Fibroblast of lung (primary cell): ENCODE measurements around the gene BABAM2. TPM values are rescaled to one million over a fixed set of nuclear protein-coding genes. Genes with fewer than 3 reads are reported as not detected.

Source experiments
- DNase-seq, 2 donors: peaks; one replicate each; pipeline versions ENCODE4 v3.0.0 to v3.0.0-alpha.2; 2010; ENCODE audit warnings: low read depth in 2 of 2
- H2AFZ ChIP-seq: 2 replicates; pipeline ENCODE4 v1.5.1; 2012; ENCODE audit warnings: low read length, control low read depth, inconsistent platforms
- H3K27ac ChIP-seq: 2 replicates; pipeline ENCODE4 v1.5.1; 2011; ENCODE audit warnings: low read length, control low read depth; ENCODE audit not compliant: insufficient read depth
- H3K27me3 ChIP-seq: 2 replicates; pipeline ENCODE4 v1.5.1; 2011; ENCODE audit warnings: mild to moderate bottlenecking, low read length; ENCODE audit not compliant: control insufficient read depth, insufficient read depth
- H3K36me3 ChIP-seq: 2 replicates; pipeline ENCODE4 v1.5.1; 2011; ENCODE audit warnings: low read length; ENCODE audit not compliant: control insufficient read depth, insufficient read depth
- H3K4me1 ChIP-seq: 2 replicates; pipeline ENCODE4 v1.5.1; 2011; ENCODE audit warnings: low read length; ENCODE audit not compliant: control insufficient read depth, insufficient read depth; ENCODE audit errors: extremely low read depth
- H3K4me2 ChIP-seq: 2 replicates; pipeline ENCODE4 v1.5.1; 2011; ENCODE audit warnings: low read length, control low read depth; ENCODE audit not compliant: insufficient read depth; ENCODE audit errors: extremely low read depth
- H3K4me3 ChIP-seq, 4 experiments: fragments of 200-600 bp in 1 of 4; sonication (generic) in 1 of 4; replicated peaks in 1 of 4; 2 replicates each; pipeline ENCODE4 v1.5.1; 2011 to 2016; ENCODE audit warnings: low read length in 4 of 4, low read depth in 3 of 4, mild to moderate bottlenecking in 3 of 4, control low read depth in 2 of 4, inconsistent platforms in 1 of 4, mixed read lengths in 1 of 4; ENCODE audit not compliant: insufficient read depth in 1 of 4; ENCODE audit errors: control extremely low read depth in 1 of 4
- H3K79me2 ChIP-seq: 2 replicates; pipeline ENCODE4 v1.5.1; 2012; ENCODE audit warnings: mild to moderate bottlenecking, low read length, inconsistent platforms; ENCODE audit not compliant: control insufficient read depth, insufficient read depth
- H3K9ac ChIP-seq: 2 replicates; pipeline ENCODE4 v1.5.1; 2011; ENCODE audit warnings: mild to moderate bottlenecking, low read length, control low read depth; ENCODE audit not compliant: insufficient read depth
- H3K9me3 ChIP-seq: 2 replicates; pipeline ENCODE4 v1.5.1; 2012; ENCODE audit warnings: low read depth, low read length; ENCODE audit not compliant: control insufficient read depth, insufficient read depth
- H4K20me1 ChIP-seq: 2 replicates; pipeline ENCODE4 v1.5.1; 2011; ENCODE audit warnings: low read length; ENCODE audit not compliant: control insufficient read depth, insufficient read depth; ENCODE audit errors: extremely low read depth
- EZH2 ChIP-seq: IDR thresholded peaks from 2 replicates; pipeline ENCODE4 v1.5.1; 2012; ENCODE audit warnings: low read length, control low read depth, mild to moderate bottlenecking; ENCODE audit errors: missing control alignments
- polyA plus RNA-seq, 2 donors: library from polyadenylated mRNA; depleted of rRNA in 1 of 2; stranded (reverse) in 1 of 2; unstranded in 1 of 2; fragments of >200 nt; gene quantifications; 2 replicates each; pipeline ENCODE4 v1.2.1, GENCODE V29; 2011 to 2012; ENCODE audit warnings: missing spikeins in 1 of 2
- total RNA-seq: library from RNA; depleted of rRNA; stranded (reverse); fragments of >200 nt; gene quantifications from 2 replicates; pipeline ENCODE4 v1.2.1, GENCODE V29; 2014
- TF ChIP-seq, protein P1 (sequence below), 2 donors: IDR thresholded peaks in 1 of 2; conservative IDR thresholded peaks in 1 of 2; 1 replicate in 1 of 2; 2 replicates in 1 of 2; pipeline ENCODE4 v1.5.1; 2011 to 2012; ENCODE audit warnings: low read length in 2 of 2, control low read depth in 1 of 2, inconsistent platforms in 1 of 2, low read depth in 1 of 2, mild to moderate bottlenecking in 1 of 2

The BABAM2 gene
- total and polyA plus RNA-seq, 2 donors (not counting 1 experiment from before 2014, with no cell fraction given) = 25.6 to 33.4 TPM

GRCh38 chr2:28038722-28039121, 148.2 kb downstream of the BABAM2 start:
- no peak for DNase-seq
- Histone ChIP-seq H3K9ac (no peak overlapping the region), H3K27ac (no peak overlapping the region), H2AFZ (no peak overlapping the region), H3K9me3 (no peaks in the 10 kb centered on the region), H3K36me3 (no peaks in the 10 kb centered on the region), H3K27me3 (no peaks in the 10 kb centered on the region), H3K4me1 (no peaks in the 10 kb centered on the region), H3K79me2 (no peaks in the 10 kb centered on the region), H3K4me3 (no peak overlapping the region), H3K4me2 (no peak overlapping the region), H4K20me1 (no peaks in the 10 kb centered on the region)
- TF ChIP-seq EZH2 = no peak
- TF ChIP-seq, protein P1, sequence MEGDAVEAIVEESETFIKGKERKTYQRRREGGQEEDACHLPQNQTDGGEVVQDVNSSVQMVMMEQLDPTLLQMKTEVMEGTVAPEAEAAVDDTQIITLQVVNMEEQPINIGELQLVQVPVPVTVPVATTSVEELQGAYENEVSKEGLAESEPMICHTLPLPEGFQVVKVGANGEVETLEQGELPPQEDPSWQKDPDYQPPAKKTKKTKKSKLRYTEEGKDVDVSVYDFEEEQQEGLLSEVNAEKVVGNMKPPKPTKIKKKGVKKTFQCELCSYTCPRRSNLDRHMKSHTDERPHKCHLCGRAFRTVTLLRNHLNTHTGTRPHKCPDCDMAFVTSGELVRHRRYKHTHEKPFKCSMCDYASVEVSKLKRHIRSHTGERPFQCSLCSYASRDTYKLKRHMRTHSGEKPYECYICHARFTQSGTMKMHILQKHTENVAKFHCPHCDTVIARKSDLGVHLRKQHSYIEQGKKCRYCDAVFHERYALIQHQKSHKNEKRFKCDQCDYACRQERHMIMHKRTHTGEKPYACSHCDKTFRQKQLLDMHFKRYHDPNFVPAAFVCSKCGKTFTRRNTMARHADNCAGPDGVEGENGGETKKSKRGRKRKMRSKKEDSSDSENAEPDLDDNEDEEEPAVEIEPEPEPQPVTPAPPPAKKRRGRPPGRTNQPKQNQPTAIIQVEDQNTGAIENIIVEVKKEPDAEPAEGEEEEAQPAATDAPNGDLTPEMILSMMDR (conservative IDR thresholded peaks at IDR 0.05 in 1 of 2, IDR thresholded peaks at IDR 0.05 in 1 of 2; ENCODE audit: low read depth in 1 of 2, low read length in 2 of 2) = no peak

GRCh38 chr2:28045676-28046351, 155.3 kb downstream of the BABAM2 start:
- Histone ChIP-seq H3K4me2 (no peak overlapping the region), H3K4me1 (peaks cover 23% of the 10 kb centered on the region), H3K27me3 (no peaks in the 10 kb centered on the region), H3K79me2 (no peaks in the 10 kb centered on the region), H4K20me1 (no peaks in the 10 kb centered on the region), H3K9ac (no peak overlapping the region), H3K36me3 (no peaks in the 10 kb centered on the region), H3K27ac (no peak overlapping the region), H3K4me3 (no peak overlapping the region), H2AFZ (no peak overlapping the region), H3K9me3 (no peaks in the 10 kb centered on the region)
- TF ChIP-seq EZH2 = no peak
- TF ChIP-seq, protein P1 (conservative IDR thresholded peaks at IDR 0.05 in 1 of 2, IDR thresholded peaks at IDR 0.05 in 1 of 2; ENCODE audit: low read depth in 1 of 2, low read length in 2 of 2) = no peak
- no peak for DNase-seq

- Histone ChIP-seq H3K27me3 (no peaks in the 10 kb centered on the region), H3K4me2 (no peak overlapping the region), H3K27ac (no peak overlapping the region), H3K79me2 (no peaks in the 10 kb centered on the region), H3K4me1 (peaks cover 23% of the 10 kb centered on the region), H3K36me3 (no peaks in the 10 kb centered on the region), H3K4me3 (no peak overlapping the region), H3K9me3 (no peaks in the 10 kb centered on the region), H4K20me1 (no peaks in the 10 kb centered on the region), H2AFZ (no peak overlapping the region), H3K9ac (no peak overlapping the region)
- no peak for DNase-seq
- TF ChIP-seq EZH2 = no peak
- TF ChIP-seq, protein P1 (conservative IDR thresholded peaks at IDR 0.05 in 1 of 2, IDR thresholded peaks at IDR 0.05 in 1 of 2; ENCODE audit: low read depth in 1 of 2, low read length in 2 of 2) = no peak
Measured at GRCh38 chr2:28046921-28047320, 156.4 kb downstream of the BABAM2 start.
